Brain microvascular endothelial cell (primary cell): ENCODE measurements around the gene PTPRR.

Experiments
- DNase-seq: peaks from one replicate; pipeline ENCODE4 v3.0.0-alpha.2; 2020
- H3K27ac ChIP-seq: fragments of 250-450 bp; sonication (Bioruptor Pico); 2 replicates; pipeline ENCODE4 v1.5.1; 2020; ENCODE audit warnings: mild to moderate bottlenecking, moderate library complexity
- H3K27me3 ChIP-seq: fragments of 250-450 bp; sonication (Bioruptor Pico); replicated peaks from 2 replicates; pipeline ENCODE4 v1.5.1; 2020; ENCODE audit warnings: mild to moderate bottlenecking
- H3K36me3 ChIP-seq: fragments of 250-450 bp; sonication (Bioruptor Pico); replicated peaks from 2 replicates; pipeline ENCODE4 v1.5.1; 2020; ENCODE audit warnings: mild to moderate bottlenecking
- H3K4me3 ChIP-seq: 2 replicates; pipeline ENCODE4 v1.5.1; 2011; ENCODE audit warnings: low read depth, mild to moderate bottlenecking, control low read depth, low read length, moderate library complexity
- in situ Hi-C: cut with HindIII; loops from 2 replicates; pipeline ENCODE4 v1.10.0; 2017; ENCODE audit warnings: low sequenced_read_pairs, low pct_ligation_motif_present
- TF ChIP-seq, protein P1 (sequence below): IDR thresholded peaks from 2 replicates; pipeline ENCODE4 v1.5.1; 2011; ENCODE audit warnings: low read depth, mild to moderate bottlenecking, moderate library complexity, low read length, control low read depth, inconsistent platforms; ENCODE audit errors: missing control alignments

The PTPRR gene

DNA sequence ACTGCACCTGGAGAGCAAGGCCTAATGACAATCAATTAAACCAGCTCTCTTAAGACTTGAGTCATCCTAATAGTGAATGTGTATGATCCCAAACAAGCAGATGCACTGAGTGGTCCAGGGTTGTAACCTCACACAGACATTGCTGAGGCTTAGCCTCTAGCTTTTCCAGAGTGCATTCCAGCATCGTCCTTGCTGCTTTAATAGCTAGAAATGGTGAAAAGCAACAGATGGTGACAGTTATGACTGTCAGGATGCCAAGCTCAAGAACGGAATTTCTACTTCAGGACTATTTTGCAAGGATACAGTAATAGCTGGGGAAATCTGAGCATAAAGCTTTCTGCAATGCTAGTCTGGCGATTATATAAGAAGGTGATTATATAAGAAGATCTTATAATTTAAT lies 34.6 kb downstream of the PTPRR start:
- no peak for DNase-seq
- TF ChIP-seq, protein P1, sequence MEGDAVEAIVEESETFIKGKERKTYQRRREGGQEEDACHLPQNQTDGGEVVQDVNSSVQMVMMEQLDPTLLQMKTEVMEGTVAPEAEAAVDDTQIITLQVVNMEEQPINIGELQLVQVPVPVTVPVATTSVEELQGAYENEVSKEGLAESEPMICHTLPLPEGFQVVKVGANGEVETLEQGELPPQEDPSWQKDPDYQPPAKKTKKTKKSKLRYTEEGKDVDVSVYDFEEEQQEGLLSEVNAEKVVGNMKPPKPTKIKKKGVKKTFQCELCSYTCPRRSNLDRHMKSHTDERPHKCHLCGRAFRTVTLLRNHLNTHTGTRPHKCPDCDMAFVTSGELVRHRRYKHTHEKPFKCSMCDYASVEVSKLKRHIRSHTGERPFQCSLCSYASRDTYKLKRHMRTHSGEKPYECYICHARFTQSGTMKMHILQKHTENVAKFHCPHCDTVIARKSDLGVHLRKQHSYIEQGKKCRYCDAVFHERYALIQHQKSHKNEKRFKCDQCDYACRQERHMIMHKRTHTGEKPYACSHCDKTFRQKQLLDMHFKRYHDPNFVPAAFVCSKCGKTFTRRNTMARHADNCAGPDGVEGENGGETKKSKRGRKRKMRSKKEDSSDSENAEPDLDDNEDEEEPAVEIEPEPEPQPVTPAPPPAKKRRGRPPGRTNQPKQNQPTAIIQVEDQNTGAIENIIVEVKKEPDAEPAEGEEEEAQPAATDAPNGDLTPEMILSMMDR, result no peak
- H3K36me3 ChIP-seq, result no peaks in the 10 kb centered on the region
- H3K27me3 ChIP-seq, result no peaks in the 10 kb centered on the region
- no peak overlapping the region for H3K4me3 ChIP-seq
- H3K27ac ChIP-seq, result no peak overlapping the region
- in situ Hi-C loops, result no loop called here

DNA sequence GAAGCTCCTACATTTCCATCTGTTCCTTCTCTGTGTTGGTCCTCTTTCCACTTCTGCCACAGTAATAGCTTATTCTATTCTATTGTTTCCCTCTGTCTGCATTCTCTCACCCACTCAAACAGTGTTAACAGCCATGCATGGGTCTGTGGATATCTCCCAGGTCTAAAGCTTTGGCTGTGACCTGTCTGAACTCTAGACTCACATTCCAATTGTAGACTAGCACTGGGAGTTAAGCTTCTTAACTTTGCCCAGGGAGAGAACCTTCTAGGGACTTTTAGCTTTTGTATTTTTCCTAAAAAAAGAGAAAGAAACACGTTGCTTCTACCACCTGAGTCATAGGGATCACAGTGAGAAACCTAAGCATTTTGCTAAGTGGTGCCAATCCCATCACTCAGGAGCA lies 36.7 kb downstream of the PTPRR start:
- Histone ChIP-seq H3K27ac (no peak overlapping the region), H3K36me3 (no peaks in the 10 kb centered on the region), H3K4me3 (no peak overlapping the region), H3K27me3 (no peaks in the 10 kb centered on the region)
- no peak for DNase-seq
- TF ChIP-seq, protein P1, result no peak
- in situ Hi-C loops, result no loop called here

- in situ Hi-C loops, result no loop called here
- TF ChIP-seq, protein P1, result no peak
Observed at GRCh38 chr12:70880744-70881143, 39.8 kb downstream of the PTPRR start.

DNA sequence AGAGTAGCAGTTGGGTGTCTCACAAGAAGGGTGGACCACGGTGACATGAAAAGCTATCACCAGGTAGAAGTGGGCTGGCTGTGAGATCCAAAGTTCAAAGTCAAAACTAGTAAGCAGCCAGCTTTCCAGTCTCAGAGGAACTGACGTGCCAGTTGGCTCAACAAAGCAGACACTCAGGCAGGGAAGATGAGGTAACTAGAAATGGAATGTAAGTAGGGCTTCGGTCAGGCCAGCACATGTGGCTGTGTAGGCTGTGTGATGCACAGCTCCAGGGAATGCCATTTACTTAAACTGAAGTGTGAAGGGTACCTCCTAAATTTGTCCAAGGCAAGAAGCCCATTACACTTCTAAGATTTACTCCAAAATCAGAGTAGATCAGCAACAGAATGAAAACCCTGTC lies 43.6 kb downstream of the PTPRR start:
- Histone ChIP-seq H3K36me3 (no peaks in the 10 kb centered on the region), H3K27ac (no peak overlapping the region), H3K27me3 (no peaks in the 10 kb centered on the region), H3K4me3 (no peak overlapping the region)
- DNase-seq, result peak; percentile 1
- TF ChIP-seq, protein P1, result no peak
- in situ Hi-C loops, result no loop called here

More at GRCh38 chr12:70880744-70881143, 39.8 kb downstream of the PTPRR start:
- Histone ChIP-seq H3K36me3 (no peaks in the 10 kb centered on the region), H3K4me3 (no peak overlapping the region), H3K27ac (no peak overlapping the region), H3K27me3 (no peaks in the 10 kb centered on the region)
- DNase-seq, result no peak

GRCh38 chr12:70875628-70876027 lies 44.9 kb downstream of the PTPRR start:
- no peak for DNase-seq
- no peak overlapping the region for H3K4me3 ChIP-seq
- in situ Hi-C loops, result no loop called here
- no peak overlapping the region for H3K27ac ChIP-seq
- no peaks in the 10 kb centered on the region for H3K27me3 ChIP-seq
- no peaks in the 10 kb centered on the region for H3K36me3 ChIP-seq
- TF ChIP-seq, protein P1, result no peak

DNA sequence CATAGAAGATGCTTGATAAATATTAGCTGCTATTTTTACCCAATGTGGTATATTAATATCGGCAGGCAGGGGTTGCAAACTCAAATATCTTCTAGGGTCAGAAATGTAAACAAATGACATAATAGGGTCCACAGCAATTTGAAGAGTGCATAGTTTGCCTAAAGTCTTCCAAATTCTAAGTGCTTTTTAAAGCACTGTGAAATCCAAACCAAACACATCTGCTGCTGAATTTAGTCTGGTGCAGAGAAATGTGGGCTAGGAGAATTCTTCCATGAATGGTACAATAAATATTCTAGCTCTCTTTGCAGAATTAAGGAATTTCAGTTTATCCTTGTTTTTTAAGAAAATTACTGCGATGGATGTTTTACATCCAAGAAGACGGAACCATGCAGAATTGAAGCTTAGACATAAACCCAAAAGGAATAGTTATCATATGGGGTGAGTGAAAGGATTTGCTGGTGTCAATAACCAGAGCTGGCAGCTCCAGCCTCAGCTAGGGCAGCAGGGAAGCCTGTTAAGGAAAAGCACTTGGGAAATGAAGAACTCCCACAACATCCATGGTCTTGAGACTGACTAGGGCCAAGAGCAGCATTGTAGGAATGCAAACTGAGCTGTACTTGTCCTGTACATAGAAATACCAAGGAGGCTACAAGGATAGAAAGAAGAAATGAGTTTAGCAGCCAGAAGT lies 65.5 kb downstream of the PTPRR start:
- TF ChIP-seq, protein P1, result no peak
- H3K36me3 ChIP-seq, result no peaks in the 10 kb centered on the region
- in situ Hi-C loops, result no loop called here
- H3K27ac ChIP-seq, result no peak overlapping the region
- DNase-seq, result no peak
- no peak overlapping the region for H3K4me3 ChIP-seq
- H3K27me3 ChIP-seq, result no peaks in the 10 kb centered on the region
